Activated CD4-positive, alpha-beta T cell treated with anti-CD3 and anti-CD28 coated beads, Interleukin-2, amount 50 U/mL, for 24 hours (primary cell): ENCODE measurements around the gene GNAS.

Experiments used
- DNase-seq, 2 donors: peaks; one replicate each; pipeline ENCODE4 v3.0.0-alpha.2; 2020; ENCODE audit warnings: low read depth in 1 of 2, low spot score in 1 of 2

Gene GNAS

GRCh38 chr20:58880441-58880840, 27.9 kb downstream of the GNAS start:
- DNase-seq, result no peak

- DNase-seq, result no peak
Measured at GRCh38 chr20:58880994-58881752, 28.7 kb downstream of the GNAS start.

GRCh38 chr20:58882704-58883089, 30.2 kb downstream of the GNAS start:
- no peak for DNase-seq

GRCh38 chr20:58883241-58883691, 30.8 kb downstream of the GNAS start:
- DNase-seq, result no peak

- no peak for DNase-seq
Measured at GRCh38 chr20:58884966-58885365, 32.5 kb downstream of the GNAS start.

GRCh38 chr20:58886546-58886945, 34.0 kb downstream of the GNAS start:
- DNase-seq, result no peak

GRCh38 chr20:58888103-58888502, 35.6 kb downstream of the GNAS start:
- DNase-seq, result no peak

- DNase-seq, result peak; percentile 65 to 75
Measured at GRCh38 chr20:58888521-58889333, 36.2 kb downstream of the GNAS start.

- DNase-seq, result no peak
Measured at GRCh38 chr20:58889334-58889760, 36.8 kb downstream of the GNAS start.

- DNase-seq, result no peak
Measured at GRCh38 chr20:58889798-58890517, 37.4 kb downstream of the GNAS start.

GRCh38 chr20:58890518-58891085, 38.1 kb downstream of the GNAS start:
- DNase-seq, result peak; percentile 31 to 44

GRCh38 chr20:58891086-58891717, 38.7 kb downstream of the GNAS start:
- DNase-seq, result peak; percentile 44 to 55

GRCh38 chr20:58891718-58892140, 39.2 kb downstream of the GNAS start:
- peak in 1 of 2 donors; percentile 24 for DNase-seq

GRCh38 chr20:58892141-58892931, 39.8 kb downstream of the GNAS start:
- peak; percentile 57 to 67 for DNase-seq

GRCh38 chr20:58892932-58893224, 40.4 kb downstream of the GNAS start:
- no peak for DNase-seq

- peak in 1 of 2 donors; percentile 29 for DNase-seq
Measured at GRCh38 chr20:58893355-58894120, 41.0 kb downstream of the GNAS start.

- no peak for DNase-seq
Measured at GRCh38 chr20:58894652-58895447, 42.3 kb downstream of the GNAS start.

GRCh38 chr20:58895448-58896180, 43.1 kb downstream of the GNAS start:
- no peak for DNase-seq
